GM10847 (cell line): Measurements from ENCODE around the gene ALX1.

Experiments
- POLR2A ChIP-seq: IDR thresholded peaks from 2 replicates; pipeline ENCODE4 v1.6.1; 2011; ENCODE audit not compliant: insufficient read length; ENCODE audit errors: extremely low read depth

ALX1 gene

GRCh38 chr12:85279449-85280164 lies 413 bp upstream of the ALX1 start:
- TF ChIP-seq POLR2A = no peak

DNA sequence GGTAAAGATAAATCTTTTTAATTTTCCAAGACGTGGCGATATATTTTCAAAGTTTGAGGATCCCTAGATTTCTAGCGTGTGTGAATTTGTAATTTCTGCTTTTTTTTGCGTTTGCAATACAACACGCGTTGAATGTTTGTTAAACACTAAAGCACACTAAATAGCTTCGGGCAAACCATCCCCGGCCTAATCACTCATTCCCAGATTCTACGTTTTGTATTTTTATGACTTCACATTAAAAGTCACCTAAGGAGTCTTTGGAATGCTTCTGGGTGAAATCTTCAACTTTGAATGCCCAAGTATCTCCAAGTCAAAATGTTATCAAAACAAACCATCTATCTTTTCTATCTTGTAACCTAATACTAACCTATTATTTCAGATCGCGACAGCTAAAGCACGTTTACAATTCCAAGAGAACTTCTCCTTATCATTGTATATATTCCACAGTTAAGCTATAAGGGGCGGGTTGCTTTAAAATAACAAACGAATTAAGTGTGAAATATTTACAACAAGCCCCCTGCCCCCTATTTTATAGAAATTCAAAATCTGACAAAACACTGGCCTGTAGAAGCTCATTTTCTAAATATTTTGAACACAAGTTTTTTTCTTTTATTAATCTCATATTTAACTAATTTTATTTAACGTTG lies 1.1 kb downstream of the ALX1 start:
- no peak for TF ChIP-seq POLR2A

- TF ChIP-seq POLR2A = no peak
Measured at GRCh38 chr12:85281636-85282312, 1.8 kb downstream of the ALX1 start.

DNA sequence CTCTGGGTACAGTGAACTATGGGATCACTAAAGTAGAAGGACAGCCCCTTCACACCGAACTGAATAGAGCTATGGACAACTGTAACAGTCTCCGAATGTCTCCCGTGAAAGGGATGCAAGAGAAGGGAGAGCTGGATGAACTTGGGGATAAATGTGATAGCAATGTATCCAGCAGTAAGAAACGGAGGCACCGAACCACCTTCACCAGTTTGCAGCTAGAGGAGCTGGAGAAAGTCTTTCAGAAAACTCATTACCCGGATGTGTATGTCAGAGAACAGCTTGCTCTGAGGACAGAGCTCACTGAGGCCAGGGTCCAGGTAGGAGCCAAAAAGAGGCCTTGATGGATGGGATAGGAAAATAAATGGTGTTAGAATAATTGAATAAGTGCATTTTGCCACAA lies 3.5 kb downstream of the ALX1 start:
- no peak for TF ChIP-seq POLR2A

DNA sequence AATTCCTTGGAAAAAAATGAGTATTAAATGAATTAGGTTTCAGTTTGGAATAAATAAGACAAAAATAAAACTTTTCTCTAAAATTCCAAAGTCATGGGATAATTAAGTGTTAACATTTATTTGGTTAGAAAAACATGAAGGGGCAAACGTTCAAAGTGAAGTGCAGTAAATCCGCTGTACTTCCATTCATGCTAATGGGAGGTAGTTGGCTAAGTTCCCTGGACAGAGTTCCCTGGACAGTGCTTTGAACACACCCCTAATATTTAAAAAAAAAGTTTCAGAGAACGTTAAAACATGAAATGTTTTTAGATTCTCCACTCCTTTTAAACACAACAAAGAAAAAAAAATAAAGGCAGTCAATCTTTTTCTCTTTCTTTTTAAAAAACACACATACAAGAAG lies 16.3 kb downstream of the ALX1 start:
- no peak for TF ChIP-seq POLR2A

- no peak for TF ChIP-seq POLR2A
Measured at GRCh38 chr12:85299053-85299452, 19.0 kb downstream of the ALX1 start.

GRCh38 chr12:85301051-85301450 lies 21.0 kb downstream of the ALX1 start:
- TF ChIP-seq POLR2A = no peak

- TF ChIP-seq POLR2A = no peak
Measured at GRCh38 chr12:85308374-85308773, 28.4 kb downstream of the ALX1 start.

DNA sequence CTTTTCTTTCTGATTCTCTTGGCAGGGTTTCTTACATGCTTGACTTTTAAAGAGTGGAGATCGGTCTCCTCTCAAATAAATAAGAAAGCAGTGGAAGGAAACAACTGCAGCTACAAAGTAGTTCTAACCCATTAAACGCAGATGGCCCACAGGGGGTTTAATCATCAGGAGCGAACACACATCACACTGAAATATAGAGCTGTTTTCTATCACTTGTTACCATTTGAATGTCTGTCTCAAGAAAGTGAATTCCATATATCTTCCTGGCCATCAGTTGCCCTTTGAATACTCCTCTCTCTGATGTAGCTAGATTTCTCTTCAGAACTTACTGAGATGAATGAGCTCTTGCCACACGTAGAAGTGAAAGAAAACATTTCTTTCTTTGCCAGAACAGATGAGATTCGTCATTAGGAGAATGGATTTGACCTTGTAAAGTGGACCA lies 29.1 kb downstream of the ALX1 start:
- no peak for TF ChIP-seq POLR2A

DNA sequence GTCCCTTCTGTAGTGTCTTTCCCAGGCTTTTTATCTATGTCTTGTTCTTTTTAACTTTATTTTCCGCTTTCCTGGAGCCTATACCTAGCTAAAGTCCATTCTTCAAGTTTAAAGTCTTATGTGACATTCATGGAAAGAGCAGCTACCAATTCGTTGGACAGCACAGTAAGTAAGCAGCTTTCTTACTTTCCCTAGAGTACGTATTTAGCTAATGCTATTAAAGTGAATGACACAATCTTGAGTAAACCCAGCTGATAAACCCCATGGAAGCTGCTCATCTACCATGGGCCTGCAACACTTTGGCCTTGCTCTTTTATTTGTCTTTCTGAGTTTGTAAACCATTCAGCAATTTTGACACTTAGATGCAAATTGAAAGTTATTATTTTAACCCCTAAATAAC lies 30.0 kb downstream of the ALX1 start:
- TF ChIP-seq POLR2A = no peak

DNA sequence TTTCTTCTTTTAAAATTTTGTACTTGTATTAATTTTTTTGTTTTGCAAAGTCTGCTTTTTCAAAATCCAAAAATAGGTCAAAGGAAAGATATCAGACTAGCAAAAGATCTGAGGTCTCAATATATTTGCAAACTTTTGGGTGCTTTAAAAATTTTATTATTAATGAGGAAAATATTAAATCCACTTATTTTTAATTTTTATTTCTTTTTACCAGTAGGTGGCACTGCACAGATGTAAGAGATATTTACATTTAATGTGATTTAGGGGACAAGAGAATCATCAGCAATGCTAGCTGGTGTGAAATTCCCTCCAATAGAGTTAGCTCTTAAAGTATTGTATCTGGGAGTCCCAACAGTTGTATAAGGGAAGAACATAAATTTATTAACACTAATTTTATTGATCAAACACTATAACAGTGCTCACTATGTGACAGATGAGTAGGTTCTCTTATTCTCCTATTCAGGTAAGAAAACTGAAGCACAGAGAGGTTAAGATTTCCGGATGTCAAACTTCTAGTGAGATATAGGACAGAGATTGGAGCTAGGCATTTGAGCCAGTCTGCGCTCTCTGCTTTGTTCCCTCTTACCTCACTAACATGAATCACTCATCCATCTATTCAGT lies 30.5 kb downstream of the ALX1 start:
- no peak for TF ChIP-seq POLR2A

DNA sequence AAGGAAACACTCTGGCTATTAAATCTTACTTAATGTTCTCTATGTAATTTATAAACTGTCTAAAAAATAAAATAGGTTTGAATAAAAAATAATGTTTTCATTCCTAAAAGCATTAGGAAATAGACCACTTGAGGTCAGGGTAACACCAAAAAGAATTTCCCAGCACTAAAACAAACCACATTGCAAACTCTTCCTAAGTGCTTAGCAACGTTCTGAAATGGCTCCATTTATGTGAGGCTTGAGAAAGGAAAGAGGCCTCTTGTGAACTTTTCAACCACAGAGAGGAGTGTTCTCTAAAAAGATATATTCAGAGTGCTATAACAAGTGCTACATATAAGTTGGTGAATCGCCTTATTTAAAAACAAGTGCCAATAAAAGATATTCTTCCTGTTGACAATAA lies 42.7 kb downstream of the ALX1 start:
- no peak for TF ChIP-seq POLR2A

GRCh38 chr12:85325442-85325841 lies 45.4 kb downstream of the ALX1 start:
- TF ChIP-seq POLR2A = no peak

DNA sequence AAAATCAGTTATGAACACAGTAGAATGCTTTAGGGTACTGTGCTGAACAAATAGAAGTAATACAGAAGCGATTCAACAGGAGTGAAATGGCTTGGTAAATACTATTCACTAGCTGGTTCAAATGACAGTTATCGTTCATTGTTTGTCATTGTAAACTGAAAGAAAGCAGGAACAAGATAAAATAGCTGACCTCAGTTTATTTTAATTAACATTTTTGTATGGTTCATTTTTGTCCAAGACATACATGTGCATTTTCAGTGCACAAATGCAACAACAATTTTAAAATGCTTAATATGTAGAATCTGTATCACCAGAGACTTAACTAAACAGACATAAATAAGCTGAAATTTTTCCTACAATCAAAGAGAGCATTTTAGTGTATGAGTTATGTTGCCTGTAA lies 49.9 kb downstream of the ALX1 start:
- TF ChIP-seq POLR2A = no peak

- no peak for TF ChIP-seq POLR2A
Measured at GRCh38 chr12:85348779-85349178, 68.8 kb downstream of the ALX1 start.

GRCh38 chr12:85350356-85350755 lies 70.3 kb downstream of the ALX1 start:
- TF ChIP-seq POLR2A = no peak
